ENCODE data around the gene TRIM16.
"Not testable (repeated sequence)": the region's sequence is repeated elsewhere in the genome, so short reads cannot be mapped to it uniquely, and the experiment has no call there.

The TRIM16 gene

DNA sequence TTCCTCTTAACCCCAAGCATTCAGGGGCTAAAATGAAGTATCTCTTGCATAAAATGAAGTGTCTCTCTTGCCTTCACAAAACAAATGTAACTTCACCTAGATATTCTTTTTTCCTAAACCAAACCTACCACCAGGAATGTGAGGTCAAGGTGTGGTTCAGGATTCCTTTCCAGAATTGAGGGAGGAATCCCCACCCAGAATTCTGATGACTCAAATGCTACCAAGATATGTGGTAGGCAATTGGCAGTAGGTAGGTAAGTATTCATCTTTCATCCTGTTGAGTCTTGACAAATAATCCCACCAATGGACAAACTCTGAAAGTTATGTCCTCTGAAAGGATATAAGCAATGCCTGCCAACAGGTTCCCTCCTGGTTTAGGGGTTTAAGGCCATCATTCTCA is 26.2 kb downstream of the TRIM16 start:
- no peak for DNase-seq

DNA sequence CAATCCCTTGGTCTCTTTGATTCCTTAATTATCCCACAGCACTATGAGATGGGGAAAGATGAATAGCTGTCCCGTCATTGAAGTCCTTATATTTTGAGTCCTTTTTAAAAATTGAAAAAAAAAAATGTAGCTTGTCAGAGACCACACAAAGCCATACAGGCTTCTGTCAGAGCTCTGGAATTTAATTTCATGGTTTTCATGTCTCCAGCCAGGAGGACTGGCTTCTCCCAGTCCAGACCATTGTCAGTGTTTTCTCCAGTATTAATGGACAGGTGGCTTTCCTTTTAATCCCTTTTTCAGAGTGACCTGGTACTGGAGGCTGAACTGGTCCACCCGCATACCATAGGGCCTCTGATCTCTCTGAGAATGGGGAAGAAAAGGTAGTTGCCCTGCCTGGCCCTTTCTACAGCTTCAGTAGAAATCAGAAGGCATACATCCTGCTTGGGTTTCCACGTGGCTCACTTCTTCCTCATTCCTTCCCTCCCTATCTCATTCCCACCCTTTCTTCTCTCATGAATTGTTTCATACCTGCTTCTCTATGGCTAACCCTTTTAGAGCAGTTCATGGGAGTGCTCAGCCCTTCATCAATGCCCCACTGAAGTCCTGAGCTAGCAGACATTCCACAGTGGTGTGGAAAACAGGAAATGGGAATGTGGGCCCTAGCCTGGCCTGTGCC is 29.1 kb downstream of the TRIM16 start:
- no peak for DNase-seq

DNA sequence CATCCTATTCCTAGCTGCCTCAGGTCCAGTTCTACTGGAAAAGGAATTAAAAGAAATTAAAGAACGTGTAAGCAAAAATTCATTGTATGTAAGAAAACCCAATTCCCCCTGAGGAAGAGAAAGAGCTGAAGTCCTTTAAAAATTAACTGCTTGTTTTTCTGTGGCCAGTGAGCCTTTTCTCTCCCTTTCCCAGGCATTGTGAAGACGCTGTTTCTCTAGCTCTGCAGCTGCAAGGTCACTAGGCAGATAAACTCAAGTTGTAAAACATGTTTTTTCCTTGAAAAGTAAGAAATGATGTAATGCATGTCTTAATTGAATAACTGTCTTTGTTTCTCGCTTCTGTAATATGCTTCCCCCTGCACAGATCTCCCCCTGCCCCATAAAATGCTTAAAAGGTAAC is 29.7 kb downstream of the TRIM16 start:
- DNase-seq, result not testable (repeated sequence)

DNA sequence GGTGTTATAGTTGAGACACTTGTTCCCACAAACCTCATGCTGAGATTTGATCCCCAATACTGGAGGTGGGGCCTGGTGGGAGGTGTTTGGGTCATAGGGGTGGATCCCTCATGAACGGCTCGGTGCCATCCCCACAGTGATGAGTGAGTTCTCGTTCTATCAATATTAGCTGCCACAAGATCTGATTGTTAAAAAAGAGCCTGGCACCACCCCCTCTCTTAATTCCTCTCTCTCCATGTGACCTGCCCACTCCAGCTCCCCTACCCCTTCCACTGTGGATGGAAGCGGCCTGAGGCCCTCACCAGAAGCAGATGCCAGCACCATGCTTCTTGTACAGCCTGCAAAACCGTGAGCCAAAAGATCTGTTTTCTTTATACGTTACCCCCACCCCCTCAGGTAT is 31.2 kb downstream of the TRIM16 start:
- DNase-seq, result no peak

DNA sequence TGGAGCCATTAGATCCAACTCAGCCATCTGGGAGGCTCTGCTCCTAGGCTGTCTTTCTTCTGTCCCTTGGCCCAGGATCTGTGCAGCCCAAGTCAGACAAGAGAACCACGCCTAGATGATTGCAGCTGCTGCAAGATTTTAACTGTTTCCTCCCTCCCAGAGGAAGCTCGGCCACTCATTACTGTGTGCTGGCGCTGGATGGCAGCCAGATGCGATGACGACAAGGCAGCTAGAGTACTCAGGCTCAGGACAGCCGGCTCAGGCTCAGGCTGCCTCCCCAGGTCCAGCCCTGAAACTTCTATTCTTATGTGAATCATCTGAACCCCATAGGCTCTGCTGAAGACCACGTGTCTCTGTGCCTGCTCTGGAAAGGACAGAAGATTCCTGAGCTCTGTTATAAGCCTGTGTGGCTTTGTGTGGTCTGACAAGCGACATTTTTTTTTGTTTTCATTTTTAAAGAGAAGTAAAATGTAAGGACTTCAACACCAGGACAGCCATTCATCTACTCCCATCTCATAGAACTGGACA is 32.5 kb downstream of the TRIM16 start:
- no peak for DNase-seq

DNA sequence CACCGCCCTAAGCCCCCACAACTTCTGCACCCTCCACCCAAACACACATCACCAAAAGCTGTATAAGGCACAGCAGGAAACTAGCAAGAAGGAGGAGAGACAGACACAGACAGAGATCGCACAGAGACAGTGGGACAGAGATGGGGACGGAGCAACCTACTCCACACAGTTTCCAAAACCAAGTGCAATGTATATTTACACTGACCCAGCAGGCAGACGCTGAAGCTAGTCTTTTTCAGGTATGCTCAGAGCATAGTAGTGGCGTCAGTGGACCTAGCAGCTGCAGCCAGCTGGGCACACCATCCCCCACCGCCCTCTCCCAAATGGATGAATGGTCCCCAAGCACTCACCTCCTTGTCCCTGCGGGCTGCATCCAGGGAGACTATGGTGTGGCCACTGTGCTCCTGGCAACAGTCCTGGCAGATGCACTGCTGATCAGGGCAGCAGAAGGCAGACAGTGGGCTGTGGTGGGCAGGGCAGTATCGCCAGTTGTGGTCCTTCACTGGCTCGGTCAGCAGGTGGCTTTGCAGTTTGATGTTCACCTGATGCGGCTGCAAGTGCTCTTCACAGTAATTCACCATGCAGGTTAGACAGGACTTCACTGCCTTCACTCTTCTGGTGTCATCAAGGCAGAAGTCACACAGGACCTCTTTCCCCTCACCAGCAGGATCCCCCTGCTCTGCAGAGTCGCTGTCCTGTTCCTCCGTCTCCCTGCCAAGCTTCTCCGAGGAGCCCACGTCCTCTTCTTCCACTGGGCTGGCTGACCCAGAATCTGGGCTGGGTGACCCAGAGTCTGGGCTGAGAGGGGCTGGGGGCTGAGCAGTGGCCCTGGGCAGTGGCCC is 33.1 kb downstream of the TRIM16 start:
- no peak for DNase-seq

DNA sequence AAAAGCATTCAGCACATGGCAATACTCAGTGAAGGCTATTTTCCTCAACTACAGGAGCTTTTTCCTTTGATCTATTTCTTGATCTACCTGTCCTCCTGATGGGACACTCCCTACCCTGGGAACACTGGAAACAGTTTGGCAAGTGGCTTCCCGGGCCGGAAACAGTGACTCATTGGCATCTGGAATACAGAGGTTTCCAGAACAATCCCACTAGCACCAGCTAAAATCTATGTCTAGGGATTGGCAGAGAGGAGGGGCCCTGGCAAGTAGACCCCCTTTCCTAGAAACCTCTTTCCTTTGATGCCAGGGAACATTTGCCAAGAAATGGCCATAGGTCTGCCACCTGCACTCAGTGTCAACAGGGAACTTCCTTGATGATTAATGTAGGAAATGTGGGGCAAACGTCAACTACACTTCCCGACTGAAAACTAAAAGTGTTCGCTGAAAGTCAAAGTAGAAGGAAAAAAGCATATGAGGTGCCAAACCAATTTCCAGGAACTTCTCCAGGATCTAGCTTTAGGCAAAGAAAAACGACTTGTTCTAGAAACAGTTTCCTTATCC is 34.2 kb downstream of the TRIM16 start:
- no peak for DNase-seq

DNA sequence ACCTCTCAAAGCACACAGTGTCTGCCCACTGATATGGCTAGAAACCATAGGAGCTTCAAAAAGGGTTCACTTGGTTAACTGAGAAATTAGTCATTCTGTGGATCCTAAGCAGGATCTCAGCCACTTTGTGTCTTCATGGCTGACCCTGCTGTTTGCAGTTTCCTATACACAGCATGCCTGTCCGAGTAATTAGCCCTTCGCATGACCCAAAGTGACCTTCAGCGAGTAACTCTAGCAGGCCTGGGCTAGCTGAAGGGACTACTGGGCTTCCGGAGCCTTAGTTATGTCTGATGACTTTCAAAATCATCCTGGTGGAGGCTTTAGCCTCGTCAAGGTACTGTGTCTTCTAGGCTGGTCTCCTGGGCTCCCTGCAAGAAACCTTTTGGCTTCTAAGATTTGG is 35.7 kb downstream of the TRIM16 start:
- no peak for DNase-seq

DNA sequence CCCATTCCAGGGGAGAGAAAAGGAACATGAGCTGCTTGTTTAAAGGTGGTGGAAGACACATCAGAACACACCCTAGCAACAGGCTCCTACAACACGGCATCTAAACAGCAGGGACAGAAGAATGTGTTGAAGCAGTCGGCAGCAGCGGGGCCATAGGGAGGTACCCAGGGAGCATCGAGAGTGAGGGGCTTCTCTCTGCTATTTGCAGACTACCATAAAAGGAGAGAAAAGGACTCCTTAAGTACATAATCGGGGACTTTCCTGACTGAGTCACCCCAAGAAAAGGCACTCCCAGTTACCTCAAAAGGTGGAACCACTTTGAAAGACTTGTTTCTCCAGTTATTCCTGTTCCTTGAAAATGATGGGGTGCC is 38.2 kb downstream of the TRIM16 start:
- DNase-seq, result not testable (repeated sequence)

DNA sequence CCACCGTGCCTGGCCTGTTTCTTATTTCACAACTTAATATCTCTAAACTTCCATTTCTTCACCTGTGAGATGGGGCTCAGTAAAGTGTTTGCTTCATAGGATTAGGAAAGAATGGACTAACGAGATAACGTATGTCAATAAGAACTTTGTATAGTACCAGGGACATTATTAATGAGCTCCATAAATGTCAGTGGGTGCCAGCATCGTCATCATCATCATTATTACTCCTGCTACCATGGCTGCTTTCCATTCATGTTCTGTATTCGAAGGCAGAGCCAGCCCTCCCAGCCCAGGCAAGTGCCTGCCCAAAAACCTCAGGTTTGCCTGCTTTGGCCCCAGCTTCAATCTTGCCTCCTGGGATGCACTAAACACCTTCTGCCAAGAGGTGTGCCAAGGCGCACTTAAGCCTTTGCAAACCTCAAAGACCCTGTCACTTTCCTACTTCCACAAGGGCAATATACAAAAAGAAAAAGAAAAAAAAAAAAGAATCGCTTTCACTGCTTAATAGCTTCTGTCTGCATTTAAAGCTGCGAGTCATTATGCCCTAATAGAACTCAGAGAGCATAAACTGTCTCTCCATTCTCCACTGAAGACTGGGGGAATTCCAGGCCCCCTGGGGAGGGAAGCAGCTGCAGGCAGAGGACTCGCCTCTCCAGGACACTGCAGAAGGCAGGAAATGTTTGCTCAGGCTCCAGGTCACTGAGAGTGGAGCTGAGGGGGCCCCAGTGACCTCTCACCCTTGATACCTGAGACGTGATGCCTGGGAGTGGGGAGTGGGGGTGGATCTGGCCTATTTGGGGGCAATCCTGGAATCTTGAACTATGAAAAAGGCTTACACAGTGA is 38.8 kb downstream of the TRIM16 start:
- not testable (repeated sequence) for DNase-seq

DNA sequence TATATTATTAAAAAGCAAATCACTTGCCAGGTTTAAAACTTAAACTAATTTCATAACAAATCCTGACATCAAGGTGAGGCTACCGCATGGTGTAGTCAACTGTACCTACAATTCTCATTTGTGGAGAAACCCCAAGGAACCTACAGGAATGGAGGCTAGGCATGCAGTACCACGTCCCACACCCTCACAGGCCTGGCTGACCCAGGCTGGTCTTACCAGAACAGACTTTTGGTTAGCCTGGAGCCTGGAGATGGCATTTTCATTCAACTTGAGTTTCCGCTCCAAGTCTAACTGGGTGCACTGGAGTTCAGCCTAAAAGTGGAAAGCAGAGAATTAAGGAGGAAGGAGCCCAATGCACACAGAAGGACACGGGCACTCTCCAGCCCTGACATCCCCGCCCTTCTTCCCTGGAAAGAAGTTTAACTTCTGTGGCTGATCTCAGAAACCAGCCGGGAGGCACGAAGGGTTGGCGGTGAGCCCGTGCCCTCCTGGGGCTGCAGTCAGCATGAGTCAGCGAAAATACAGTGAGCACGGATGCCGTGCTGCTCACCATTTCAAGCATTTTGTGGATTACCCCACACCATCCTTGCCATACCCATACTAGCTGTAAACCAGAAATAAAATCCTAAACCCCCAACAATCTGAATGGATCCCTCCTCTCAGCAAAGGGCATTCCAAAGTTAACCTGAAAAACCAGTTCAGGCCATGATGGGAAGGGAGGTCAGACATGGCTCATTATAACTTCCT is 41.4 kb downstream of the TRIM16 start:
- not testable (repeated sequence) for DNase-seq

DNA sequence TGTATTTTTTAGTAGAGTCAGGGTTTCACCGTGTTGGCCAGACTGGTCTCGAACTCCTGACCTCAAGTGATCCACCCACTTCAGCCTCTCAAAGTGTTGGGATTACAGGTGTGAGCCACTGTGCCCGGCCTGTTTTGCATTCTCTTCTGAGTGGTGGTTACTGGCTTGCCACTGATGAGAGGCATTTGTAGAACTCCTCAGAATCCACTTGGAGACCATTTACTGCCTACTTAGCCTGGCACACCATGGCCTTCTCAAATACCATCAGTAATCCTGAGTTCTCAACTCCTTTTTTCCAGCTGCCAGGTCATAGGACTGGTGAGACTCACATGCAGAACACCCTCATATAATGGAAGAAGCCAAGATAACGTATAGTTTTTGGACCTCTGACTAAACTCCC is 42.1 kb downstream of the TRIM16 start:
- not testable (repeated sequence) for DNase-seq

DNA sequence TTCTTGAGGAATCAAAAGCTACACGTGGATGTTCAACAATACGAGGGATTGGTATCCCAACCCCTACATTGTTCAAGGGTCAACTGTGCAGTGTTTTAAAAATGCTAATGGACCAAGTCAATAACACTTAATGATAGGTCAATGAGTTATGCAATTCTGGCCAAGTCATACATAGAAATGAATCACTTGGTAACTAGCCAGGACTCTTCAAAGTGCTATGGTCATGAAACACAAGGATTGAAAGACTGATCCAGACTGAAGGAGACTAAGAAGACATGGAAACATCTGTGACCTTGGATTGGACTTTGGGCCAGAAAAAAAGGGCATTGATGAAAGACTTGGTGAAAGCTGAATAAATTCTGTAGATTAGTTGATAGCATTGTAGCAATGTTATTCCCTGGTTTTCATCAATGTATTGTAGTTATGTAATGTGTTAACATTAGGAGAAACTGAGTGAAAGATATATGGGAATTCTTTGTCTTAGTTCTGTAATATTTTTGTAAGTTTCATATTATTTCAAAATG is 53.1 kb downstream of the TRIM16 start:
- not testable (repeated sequence) for DNase-seq

DNA sequence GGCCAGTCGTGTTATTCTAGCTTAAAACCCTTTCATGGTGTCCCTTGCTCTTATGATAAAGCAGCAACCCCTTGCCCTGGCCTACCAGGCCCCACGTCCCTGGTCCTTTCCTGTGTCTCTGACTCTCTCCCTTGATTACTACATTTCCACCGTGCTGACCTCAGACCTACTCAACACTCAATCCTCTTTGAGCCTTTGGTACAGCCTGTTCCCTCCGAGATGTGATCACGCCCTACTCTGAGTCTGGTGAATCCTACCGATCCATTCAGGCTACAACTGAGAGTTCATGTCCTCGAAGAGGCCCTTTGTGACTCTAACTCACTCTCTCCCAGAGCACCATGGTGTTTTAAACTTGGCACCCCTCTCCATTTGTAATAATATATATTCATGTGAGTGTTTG is 54.1 kb downstream of the TRIM16 start:
- DNase-seq, result not testable (repeated sequence)

DNA sequence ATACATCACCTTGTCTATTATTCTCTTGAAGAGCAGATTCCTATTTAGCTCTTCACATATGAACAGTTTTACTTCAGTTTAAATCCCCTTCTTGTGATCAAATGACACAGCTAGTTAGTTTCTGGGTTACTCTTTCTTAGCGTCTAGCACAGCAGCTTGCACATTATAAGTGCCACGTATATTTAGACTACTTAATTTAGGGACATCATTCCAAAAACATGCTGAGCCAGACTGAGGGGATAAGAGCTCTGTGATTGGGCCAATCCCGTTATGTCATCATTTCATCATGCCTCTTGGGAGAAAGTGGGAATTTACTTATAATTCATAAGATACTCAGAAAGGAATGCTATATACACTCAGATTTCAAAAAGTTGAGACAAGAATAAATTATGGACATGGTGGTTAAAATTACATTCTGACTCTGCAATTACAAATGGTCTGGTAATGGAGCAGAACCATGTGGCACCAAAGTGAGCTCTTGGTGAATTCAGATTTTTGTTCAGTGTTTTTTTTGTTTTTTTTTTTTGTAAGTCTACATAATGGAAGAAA is 60.4 kb downstream of the TRIM16 start:
- DNase-seq, result not testable (repeated sequence)

DNA sequence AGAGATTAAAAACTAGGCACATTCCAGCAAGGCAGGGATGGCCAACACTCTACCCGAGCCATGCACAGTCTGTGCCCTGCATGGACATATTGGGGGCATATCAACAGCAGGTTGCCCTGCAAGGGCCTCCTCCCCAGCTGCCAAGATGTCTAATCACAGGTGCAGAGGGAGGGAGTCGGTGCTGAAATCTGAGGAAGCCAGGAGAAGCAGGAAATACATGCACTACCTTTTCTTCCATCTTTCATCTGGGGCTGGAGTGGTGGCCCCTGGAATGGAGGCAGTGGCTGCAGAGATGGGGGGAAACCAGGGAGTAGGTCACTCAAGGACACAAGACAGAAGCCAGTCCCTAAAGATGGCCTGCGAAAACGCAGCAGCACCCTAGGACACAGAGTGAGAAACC is 60.9 kb downstream of the TRIM16 start:
- not testable (repeated sequence) for DNase-seq

DNA sequence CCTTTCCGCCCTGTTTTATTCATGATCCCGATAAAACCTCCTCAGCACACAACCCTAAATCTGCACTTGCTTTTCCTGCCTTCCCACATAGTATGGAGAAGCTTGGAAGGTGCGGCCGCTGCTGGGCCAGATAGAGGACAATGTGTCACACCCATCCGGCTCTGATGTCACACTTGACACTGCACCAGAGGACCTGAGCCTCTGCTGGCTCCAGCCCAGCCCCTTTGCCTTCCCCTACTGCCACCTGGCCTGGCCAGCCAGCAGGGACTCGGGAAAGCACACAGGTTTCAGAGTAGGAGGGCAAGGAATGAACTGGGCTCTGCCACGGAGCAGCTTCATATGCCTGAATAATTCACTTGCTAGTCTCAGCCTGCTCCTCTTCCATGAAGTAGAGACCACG is 62.0 kb downstream of the TRIM16 start:
- DNase-seq, result not testable (repeated sequence)

DNA sequence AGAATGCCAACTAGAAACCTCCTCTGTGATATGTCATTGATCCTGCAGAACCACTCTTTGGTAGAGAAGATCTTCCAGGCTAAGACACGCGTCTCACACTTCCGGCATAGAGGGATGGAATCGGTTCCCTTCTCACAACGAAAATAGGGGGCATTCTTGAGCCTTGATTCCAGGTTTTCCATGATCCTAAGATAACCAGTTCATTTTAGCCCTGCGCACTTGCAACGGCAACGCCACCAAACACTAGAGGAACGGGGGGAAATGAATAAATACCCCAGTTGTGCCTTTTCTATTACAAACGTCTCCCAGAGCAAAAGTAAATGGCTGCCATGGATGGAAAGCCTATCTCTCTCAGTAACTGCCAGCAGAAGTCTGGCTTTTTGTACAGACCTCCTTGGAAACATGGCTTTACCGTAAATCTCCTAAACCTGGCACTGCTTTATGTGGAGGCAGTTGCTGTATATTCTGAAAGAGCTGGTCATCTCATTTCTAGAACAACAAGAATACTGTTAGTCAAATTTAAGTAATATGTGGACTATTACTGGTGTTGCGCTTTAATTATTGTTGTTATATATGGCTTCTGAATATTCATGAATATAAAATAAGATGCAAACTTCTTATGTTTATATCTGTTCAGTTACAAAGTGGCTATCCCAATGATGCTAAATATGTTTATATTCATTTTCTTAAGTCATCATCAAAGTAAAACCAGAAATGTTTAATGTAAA is 64.6 kb downstream of the TRIM16 start, which contains the start of gene FBXW10B:
TSS of gene FBXW10B (minus strand) at position 374 of the 728 bp plus-strand sequence. CDS start at position 182, 192 bp downstream.
- not testable (repeated sequence) for DNase-seq

DNA sequence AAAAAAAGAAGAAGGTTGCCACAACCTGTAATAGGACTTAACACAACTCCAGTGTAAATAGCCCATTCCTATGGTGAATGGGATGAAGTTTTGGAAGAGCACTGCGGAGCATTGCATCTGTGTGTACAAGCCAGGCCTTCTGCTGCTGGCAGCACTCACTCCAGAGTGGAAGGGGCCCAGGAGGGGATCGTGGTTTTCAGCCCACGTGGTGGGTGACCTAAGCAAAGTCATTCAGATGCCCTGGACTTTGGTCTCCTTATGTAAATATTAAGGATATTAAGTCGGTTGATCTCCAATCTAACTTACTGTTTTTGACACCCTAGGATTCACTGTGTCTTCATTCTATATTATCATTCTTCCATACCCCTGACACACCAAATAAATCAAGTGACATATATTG is 67.3 kb downstream of the TRIM16 start:
- DNase-seq, result not testable (repeated sequence)

DNA sequence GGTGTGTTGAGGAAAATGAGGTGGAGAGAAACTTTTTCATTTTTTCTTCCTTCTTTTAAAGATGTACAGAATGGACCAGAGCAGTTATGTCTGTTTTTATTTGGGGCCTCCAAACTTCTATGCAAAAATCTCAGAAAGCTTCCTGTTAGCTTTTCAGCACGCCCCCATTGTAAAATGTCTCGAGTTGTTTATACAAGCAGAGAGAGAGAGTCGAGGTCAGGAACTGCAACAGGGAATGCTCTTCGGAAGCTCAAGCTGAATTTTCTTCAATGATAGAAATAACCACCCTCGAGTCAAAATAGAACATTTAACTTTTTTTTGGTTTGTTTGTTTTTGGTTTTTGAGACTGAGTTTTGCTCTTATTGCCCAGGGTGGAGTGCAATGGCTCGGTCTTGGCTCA is 68.3 kb downstream of the TRIM16 start:
- not testable (repeated sequence) for DNase-seq

DNA sequence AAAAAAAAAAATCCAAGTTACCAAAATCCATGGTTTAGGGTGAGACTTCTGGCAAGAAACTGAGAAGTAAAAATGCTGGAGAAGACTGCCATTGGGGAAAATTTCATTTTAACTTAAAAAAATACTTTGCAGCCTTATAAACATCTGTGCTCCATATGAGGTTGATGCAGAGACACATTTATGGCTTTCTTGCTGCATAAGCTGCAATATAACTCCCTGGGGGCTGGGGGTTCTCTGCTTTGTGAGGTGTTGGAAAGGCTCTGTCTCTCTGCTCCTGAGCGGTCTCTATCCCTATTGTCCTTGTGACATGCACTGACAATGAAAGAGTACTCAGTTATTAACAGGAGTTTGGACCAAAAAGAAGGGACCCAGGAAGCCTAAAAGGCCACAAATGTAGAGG is 71.0 kb downstream of the TRIM16 start:
- DNase-seq, result not testable (repeated sequence)
